HEK293T (cell line): ENCODE measurements around the gene SORCS3.
"Not testable (repeated sequence)": the region's sequence is repeated elsewhere in the genome, so short reads cannot be mapped to it uniquely, and the experiment has no call there.

Experiments used
- CTCF ChIA-PET: fragments of 350-600 bp; formaldehyde crosslinking; extraction: SDS; loops from one replicate; lab custom pipeline; 2021; ENCODE audit warnings: antibody characterized with exemption, inconsistent platforms; lab: Yijun Ruan, JAX
- POLR2A ChIA-PET: fragments of 350-600 bp; formaldehyde crosslinking; extraction: SDS; loops from one replicate; lab custom pipeline; 2020; ENCODE audit warnings: antibody characterized with exemption, inconsistent platforms; lab: Yijun Ruan, JAX
- DNase-seq: peaks from one replicate; pipeline ENCODE4 v3.0.0; 2012; ENCODE audit warnings: mixed read lengths; ENCODE audit errors: extremely low spot score
- ARNT ChIP-seq: fragments of 450-650 bp; IDR thresholded peaks from 2 replicates; pipeline ENCODE4 v1.6.1; 2017; ENCODE audit warnings: mild to moderate bottlenecking
- BHLHE40 ChIP-seq: fragments of 450-650 bp; IDR thresholded peaks from 2 replicates; pipeline ENCODE4 v1.6.1; 2016; ENCODE audit warnings: mild to moderate bottlenecking, moderate library complexity, borderline replicate concordance
- CTBP1 ChIP-seq: fragments of 450-650 bp; IDR thresholded peaks from 2 replicates; pipeline ENCODE4 v1.6.1; 2016; ENCODE audit warnings: borderline replicate concordance
- ELF4 ChIP-seq: fragments of 450-650 bp; IDR thresholded peaks from 2 replicates; pipeline ENCODE4 v1.6.1; 2017; ENCODE audit warnings: antibody characterized with exemption
- FOXA1 ChIP-seq: fragments of 450-650 bp; IDR thresholded peaks from 2 replicates; pipeline ENCODE4 v1.6.1; 2016; ENCODE audit warnings: mild to moderate bottlenecking
- FOXK2 ChIP-seq: fragments of 450-650 bp; IDR thresholded peaks from 2 replicates; pipeline ENCODE4 v1.6.1; 2016; ENCODE audit warnings: mild to moderate bottlenecking
- FOXM1 ChIP-seq: fragments of 450-650 bp; IDR thresholded peaks from 2 replicates; pipeline ENCODE4 v1.6.1; 2017; ENCODE audit warnings: mild to moderate bottlenecking, borderline replicate concordance
- HDGF ChIP-seq: fragments of 450-650 bp; IDR thresholded peaks from 2 replicates; pipeline ENCODE4 v1.6.1; 2017; ENCODE audit warnings: antibody characterized with exemption, borderline replicate concordance
- L3MBTL2 ChIP-seq: fragments of 450-650 bp; conservative IDR thresholded peaks from 2 replicates; pipeline ENCODE4 v1.6.1; 2016; ENCODE audit warnings: mild to moderate bottlenecking
- LEF1 ChIP-seq: fragments of 450-650 bp; IDR thresholded peaks from 2 replicates; pipeline ENCODE4 v1.6.1; 2017; ENCODE audit warnings: mild to moderate bottlenecking, borderline replicate concordance
- NFRKB ChIP-seq: fragments of 450-650 bp; IDR thresholded peaks from 2 replicates; pipeline ENCODE4 v1.6.1; 2016; ENCODE audit warnings: mild to moderate bottlenecking, moderate library complexity
- SP1 ChIP-seq: fragments of 450-650 bp; IDR thresholded peaks from 2 replicates; pipeline ENCODE4 v1.6.1; 2017
- SUZ12 ChIP-seq: fragments of 450-650 bp; IDR thresholded peaks from 2 replicates; pipeline ENCODE4 v1.6.1; 2016; ENCODE audit warnings: mild to moderate bottlenecking
- TARDBP ChIP-seq: fragments of 450-650 bp; IDR thresholded peaks from 2 replicates; pipeline ENCODE4 v1.6.1; 2016
- ZNF384 ChIP-seq: fragments of 450-650 bp; IDR thresholded peaks from 2 replicates; pipeline ENCODE4 v1.6.1; 2016
- TF ChIP-seq, protein P1 (sequence below): fragments of 450-650 bp; IDR thresholded peaks from 2 replicates; pipeline ENCODE4 v1.6.1; 2016

Gene SORCS3

DNA sequence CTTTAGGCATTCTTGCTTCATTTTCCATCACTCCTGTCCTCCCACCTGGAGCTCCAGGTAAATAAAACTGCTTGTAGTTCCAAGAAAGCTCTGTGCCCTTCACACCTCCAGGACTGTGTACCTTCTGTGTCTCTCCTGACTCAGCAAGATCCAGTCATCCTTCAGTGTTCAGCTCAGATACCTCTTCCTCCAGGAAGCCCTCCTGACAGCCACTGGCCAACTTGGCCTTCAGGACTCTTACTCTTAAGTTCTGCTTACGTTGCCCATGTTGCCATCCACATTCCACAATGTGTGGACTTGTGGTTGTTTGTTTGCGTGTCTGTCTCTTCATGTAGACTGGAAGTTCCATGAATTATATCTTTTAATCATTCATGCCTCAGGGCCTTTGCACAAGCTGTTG lies 48.0 kb downstream of the SORCS3 start:
- ChIA-PET CTCF (no interaction called here), POLR2A (no interaction called here)
- no peak for DNase-seq
- no peak for TF ChIP-seq LEF1
- TF ChIP-seq TARDBP, result no peak
- TF ChIP-seq SP1, result no peak

DNA sequence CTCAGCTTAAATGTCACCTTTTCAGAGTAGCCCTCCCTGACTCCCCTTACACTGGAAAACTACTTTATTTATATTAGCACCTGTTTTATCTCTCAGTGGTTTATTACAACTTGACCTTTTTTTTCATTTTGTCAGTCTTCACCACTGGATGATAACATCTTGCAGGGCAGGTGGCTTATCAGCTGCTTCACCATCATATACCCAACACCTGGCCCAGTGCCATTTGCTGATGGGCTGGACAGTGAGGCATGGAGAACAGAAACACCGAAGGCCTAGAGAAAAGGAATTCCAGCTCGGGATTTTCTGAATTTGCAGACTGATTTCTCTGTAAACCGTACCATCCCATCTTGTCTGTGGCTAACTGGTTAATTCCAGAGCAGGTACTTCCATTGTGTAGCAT lies 48.5 kb downstream of the SORCS3 start:
- ChIA-PET POLR2A (no interaction called here), CTCF (no interaction called here)
- DNase-seq, result no peak
- TF ChIP-seq NFRKB (no peak), LEF1 (no peak), SUZ12 (no peak), CTBP1 (no peak), BHLHE40 (no peak), ELF4 (no peak), FOXA1 (no peak), FOXK2 (no peak), FOXM1 (no peak), L3MBTL2 (no peak)

DNA sequence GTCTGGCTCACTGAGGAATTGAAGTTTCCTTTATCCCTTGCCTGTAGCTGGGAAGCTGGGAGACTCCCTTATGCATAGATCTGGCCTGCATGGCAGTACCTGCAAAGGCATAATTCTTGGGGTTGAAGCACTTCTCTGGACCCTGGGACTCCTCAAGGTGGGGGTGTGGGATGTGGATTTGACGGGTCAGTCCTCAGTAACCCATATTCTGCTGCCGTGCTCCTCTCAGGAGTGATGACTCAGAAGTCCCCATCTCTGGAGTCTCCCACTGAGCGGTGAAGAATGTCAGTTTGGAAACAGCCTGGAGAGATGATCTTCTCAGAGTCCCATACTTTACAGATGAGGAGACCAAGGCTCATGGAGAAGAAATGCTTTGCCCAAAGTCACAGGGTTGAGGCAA lies 49.0 kb downstream of the SORCS3 start:
- CTCF ChIA-PET, result no interaction called here
- DNase-seq, result no peak
- POLR2A ChIA-PET, result no interaction called here
- no peak for TF ChIP-seq L3MBTL2
- no peak for TF ChIP-seq ZNF384
- no peak for TF ChIP-seq FOXA1

DNA sequence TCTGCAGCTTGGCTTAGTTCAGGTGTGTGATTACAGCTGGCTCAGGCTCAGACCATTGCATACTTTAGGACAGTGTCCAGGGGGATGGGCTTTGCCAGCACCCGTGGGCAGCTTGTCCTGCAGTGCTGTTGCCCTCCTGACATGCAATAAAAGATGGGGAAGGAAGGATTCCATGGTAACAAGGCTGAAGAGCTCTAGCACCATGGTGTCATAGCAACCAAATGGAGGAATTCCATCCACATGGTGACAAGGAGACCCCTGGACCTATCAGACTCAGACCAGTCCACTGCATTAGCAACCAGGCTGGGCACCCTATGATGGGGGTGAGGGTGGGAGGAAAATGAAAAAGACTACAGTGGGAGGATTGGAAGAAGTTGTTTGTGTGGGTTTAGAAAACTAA lies 49.9 kb downstream of the SORCS3 start:
- ChIA-PET POLR2A (no interaction called here), CTCF (interaction anchor here (0.7 kb wide), 1 partner anchor 278 kb away, joined by 5 read pairs; no protein-coding TSS in a partner anchor)
- no peak for TF ChIP-seq HDGF
- TF ChIP-seq FOXA1, result no peak
- no peak for TF ChIP-seq BHLHE40
- TF ChIP-seq ZNF384, result no peak
- no peak for TF ChIP-seq FOXK2
- TF ChIP-seq FOXM1, result no peak
- no peak for TF ChIP-seq LEF1
- TF ChIP-seq SUZ12, result no peak
- no peak for TF ChIP-seq L3MBTL2
- TF ChIP-seq ELF4, result no peak
- no peak for TF ChIP-seq CTBP1
- TF ChIP-seq NFRKB, result no peak
- no peak for TF ChIP-seq ARNT
- TF ChIP-seq SP1, result no peak
- TF ChIP-seq, protein P1, sequence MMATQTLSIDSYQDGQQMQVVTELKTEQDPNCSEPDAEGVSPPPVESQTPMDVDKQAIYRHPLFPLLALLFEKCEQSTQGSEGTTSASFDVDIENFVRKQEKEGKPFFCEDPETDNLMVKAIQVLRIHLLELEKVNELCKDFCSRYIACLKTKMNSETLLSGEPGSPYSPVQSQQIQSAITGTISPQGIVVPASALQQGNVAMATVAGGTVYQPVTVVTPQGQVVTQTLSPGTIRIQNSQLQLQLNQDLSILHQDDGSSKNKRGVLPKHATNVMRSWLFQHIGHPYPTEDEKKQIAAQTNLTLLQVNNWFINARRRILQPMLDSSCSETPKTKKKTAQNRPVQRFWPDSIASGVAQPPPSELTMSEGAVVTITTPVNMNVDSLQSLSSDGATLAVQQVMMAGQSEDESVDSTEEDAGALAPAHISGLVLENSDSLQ, result no peak
- TF ChIP-seq TARDBP, result no peak
- no peak for DNase-seq

DNA sequence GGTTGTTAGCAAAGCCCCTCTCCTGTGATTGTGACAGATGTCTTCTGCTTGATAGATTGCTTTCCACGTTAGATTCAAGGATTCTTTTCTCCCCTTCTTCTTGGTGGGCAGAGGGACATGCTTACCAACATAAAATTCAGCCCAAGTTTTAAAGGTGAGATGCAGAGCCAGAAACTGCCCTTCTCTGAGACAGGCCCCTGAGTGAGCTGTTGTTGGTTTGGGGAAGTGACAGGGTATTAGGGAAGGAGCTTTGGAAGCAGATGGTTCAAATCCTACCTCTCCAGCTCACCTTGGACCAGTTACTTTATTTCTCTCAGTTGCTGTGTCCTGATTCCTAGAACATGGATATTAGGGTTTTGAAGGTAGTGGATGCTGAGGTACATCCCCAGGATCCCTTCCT lies 53.0 kb downstream of the SORCS3 start:
- CTCF ChIA-PET, result no interaction called here
- POLR2A ChIA-PET, result no interaction called here
- no peak for DNase-seq
- no peak for TF ChIP-seq ARNT
- no peak for TF ChIP-seq SUZ12
- no peak for TF ChIP-seq TARDBP
- TF ChIP-seq LEF1, result no peak
- TF ChIP-seq FOXA1, result no peak
- no peak for TF ChIP-seq ELF4
- TF ChIP-seq ZNF384, result no peak
- TF ChIP-seq, protein P1, result no peak
- no peak for TF ChIP-seq CTBP1
- no peak for TF ChIP-seq HDGF
- TF ChIP-seq FOXM1, result no peak
- no peak for TF ChIP-seq FOXK2
- TF ChIP-seq SP1, result no peak
- no peak for TF ChIP-seq L3MBTL2
- no peak for TF ChIP-seq NFRKB
- TF ChIP-seq BHLHE40, result no peak

DNA sequence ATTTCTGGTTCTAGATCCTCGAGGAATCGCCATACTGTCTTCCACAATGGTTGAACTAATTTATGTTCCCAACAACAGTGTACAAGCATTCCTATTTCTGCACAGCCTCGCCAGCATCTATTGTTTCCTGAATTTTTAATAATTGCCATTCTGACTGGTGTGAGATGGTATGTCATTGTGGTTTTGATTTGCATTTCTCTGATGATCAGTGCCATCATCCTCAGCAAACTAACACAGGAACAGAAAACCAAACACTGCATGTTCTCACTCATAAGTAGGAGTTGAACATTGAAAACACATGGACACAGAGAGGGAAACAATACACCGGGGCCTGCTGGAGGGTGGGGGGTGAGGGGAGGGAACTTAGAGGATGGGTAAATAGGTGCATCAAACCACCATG lies 62.2 kb downstream of the SORCS3 start:
- CTCF ChIA-PET, DNase-seq, POLR2A ChIA-PET: not testable (repeated sequence)

DNA sequence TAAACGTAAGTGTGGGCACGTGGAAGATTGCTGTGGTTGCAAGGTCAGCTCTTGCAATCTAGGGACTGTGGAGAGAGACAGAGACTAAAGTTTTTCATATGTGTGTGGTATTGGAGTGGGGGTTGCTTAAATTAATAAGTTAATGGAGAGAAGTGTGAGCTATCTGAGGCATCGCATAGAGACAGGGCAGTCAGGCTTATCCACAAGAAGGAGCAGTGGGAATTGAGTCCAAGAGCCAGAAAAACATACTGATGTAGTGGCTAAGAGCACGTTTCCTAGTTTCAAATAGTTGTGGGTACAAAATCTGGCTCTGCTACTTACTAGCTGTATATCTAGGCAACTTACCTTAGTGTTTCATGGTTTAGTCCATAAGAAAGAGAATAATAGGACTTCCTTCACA lies 65.8 kb downstream of the SORCS3 start:
- POLR2A ChIA-PET, result no interaction called here
- no peak for DNase-seq
- CTCF ChIA-PET, result no interaction called here
- TF ChIP-seq TARDBP (no peak), BHLHE40 (no peak), ARNT (no peak)
- TF ChIP-seq, protein P1, result no peak
